CD8-positive, alpha-beta memory T cell (primary cell): ENCODE measurements around the gene CCDC177. TPM values are rescaled to one million over a fixed set of nuclear protein-coding genes. Genes with fewer than 3 reads are reported as not detected.
A peak's percentile ranks its signal among the peaks of the same experiment; 100 is the strongest.

Source experiments
- CTCF ChIA-PET: fragments of 350-600 bp; sonication (Branson Sonifier 250); formaldehyde crosslinking; loops from one replicate; lab custom pipeline; 2021; ENCODE audit warnings: antibody characterized with exemption; lab: Charles Lee
- POLR2A ChIA-PET: fragments of 350-600 bp; sonication (Branson Sonifier 250); formaldehyde crosslinking; loops from one replicate; lab custom pipeline; 2021; ENCODE audit warnings: antibody characterized with exemption; lab: Charles Lee
- DNase-seq, 5 donors: peaks; one replicate each; pipeline versions ENCODE4 v3.0.0 to v3.0.0-alpha.2; 2020 to 2022; ENCODE audit warnings: mixed read lengths in 1 of 5
- H3K27ac ChIP-seq: one replicate; pipeline ENCODE4 v1.7.0; 2013; ENCODE audit warnings: low read depth, mild to moderate bottlenecking, low read length, moderate library complexity
- H3K27me3 ChIP-seq: 2 replicates; pipeline ENCODE4 v1.7.0; 2013; ENCODE audit warnings: low read length, mild to moderate bottlenecking; ENCODE audit not compliant: insufficient read depth, poor library complexity, severe bottlenecking
- H3K36me3 ChIP-seq: 2 replicates; pipeline ENCODE4 v1.7.0; 2013; ENCODE audit warnings: mild to moderate bottlenecking, low read length, moderate library complexity; ENCODE audit not compliant: insufficient read depth
- H3K4me1 ChIP-seq: 2 replicates; pipeline ENCODE4 v1.7.0; 2013; ENCODE audit warnings: mild to moderate bottlenecking, low read length, moderate library complexity; ENCODE audit not compliant: insufficient read depth
- H3K4me3 ChIP-seq: 2 replicates; pipeline ENCODE4 v1.7.0; 2013; ENCODE audit warnings: mild to moderate bottlenecking, low read length
- H3K9me3 ChIP-seq: 2 replicates; pipeline ENCODE4 v1.7.0; 2013; ENCODE audit warnings: mild to moderate bottlenecking, low read length
- H3K27ac Mint-ChIP-seq, 8 donors: one replicate each; pipeline ENCODE4 v1.8.0; 2020 to 2021; ENCODE audit warnings: mixed read lengths in 8 of 8, mild to moderate bottlenecking in 6 of 8, inconsistent platforms in 3 of 8, moderate library complexity in 3 of 8
- H3K27me3 Mint-ChIP-seq, 2 donors: one replicate each; pipeline ENCODE4 v1.8.0; 2020 to 2021; ENCODE audit warnings: mixed read lengths in 2 of 2, mild to moderate bottlenecking in 1 of 2, moderate library complexity in 1 of 2
- H3K36me3 Mint-ChIP-seq, 3 donors: one replicate each; pipeline ENCODE4 v1.8.0; 2020 to 2021; ENCODE audit warnings: mixed read lengths in 3 of 3, inconsistent platforms in 1 of 3, mild to moderate bottlenecking in 1 of 3
- H3K4me1 Mint-ChIP-seq, 3 donors: one replicate each; pipeline ENCODE4 v1.8.0; 2020 to 2021; ENCODE audit warnings: mixed read lengths in 3 of 3, inconsistent platforms in 1 of 3, mild to moderate bottlenecking in 1 of 3
- H3K4me3 Mint-ChIP-seq, 7 donors: one replicate each; pipeline ENCODE4 v1.8.0; 2020 to 2021; ENCODE audit warnings: mixed read lengths in 7 of 7, mild to moderate bottlenecking in 6 of 7, moderate library complexity in 4 of 7, inconsistent platforms in 2 of 7
- H3K9me3 Mint-ChIP-seq, 5 donors: one replicate each; pipeline ENCODE4 v1.8.0; 2020 to 2022; ENCODE audit warnings: mixed read lengths in 5 of 5, mild to moderate bottlenecking in 3 of 5, moderate library complexity in 2 of 5, inconsistent platforms in 1 of 5
- polyA plus RNA-seq: library from polyadenylated mRNA; unstranded; fragments of 300-500 nt; fragmentation: Illumina TruSeq; gene quantifications from one replicate; pipeline ENCODE4 v1.2.3, GENCODE V29; 2021
- total RNA-seq, 2 experiments: library from RNA; stranded (reverse); gene quantifications; one replicate each; pipeline ENCODE4 v1.2.3, GENCODE V29; 2021

Gene CCDC177
- total and polyA plus RNA-seq, 3 experiments from 2014 or later, result not detected

GRCh38 chr14:69615496-69616407 lies 41.1 kb upstream of the CCDC177 start:
- H3K36me3 ChIP-seq, result no peaks in the 10 kb centered on the region
- H3K4me3 ChIP-seq, result peak overlapping the region; percentile 57

DNA sequence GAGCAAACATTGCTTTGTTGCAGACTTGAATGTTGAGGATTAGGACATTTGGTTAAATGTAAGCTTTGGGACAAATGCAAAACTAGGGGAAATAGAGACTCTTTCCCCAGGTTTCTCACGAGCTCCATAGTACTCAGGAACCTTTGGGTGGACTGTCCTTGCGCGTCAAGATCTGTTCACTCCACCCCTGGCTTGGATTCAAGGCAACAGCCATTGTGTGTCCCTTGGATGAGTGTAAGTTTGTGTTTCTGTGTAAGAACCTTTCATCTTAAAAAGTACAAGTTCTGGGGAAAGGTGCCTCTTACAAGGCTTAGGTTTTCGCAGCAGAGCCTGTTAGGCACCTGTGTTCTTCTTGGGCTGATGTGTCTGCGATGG lies 40.4 kb upstream of the CCDC177 start:
- Mint-ChIP-seq H3K9me3 (no peaks in the 10 kb centered on the region), H3K4me3 (peak overlapping the region; percentile 86 to 99 (median 91)), H3K4me1 (peaks cover 88 to 91% (median 90%) of the 10 kb centered on the region in 3 donors), H3K27ac (peak overlapping the region; percentile 95 to 100 (median 100)), H3K27me3 (peaks cover 0 to 3% of the 10 kb centered on the region in 2 donors), H3K36me3 (peaks cover 0 to 5% (median 4%) of the 10 kb centered on the region in 3 donors)
- Histone ChIP-seq H3K4me3 (peak overlapping the region; percentile 57), H3K4me1 (peaks cover 87% of the 10 kb centered on the region), H3K27ac (peak overlapping the region; percentile 68), H3K36me3 (no peaks in the 10 kb centered on the region), H3K27me3 (no peaks in the 10 kb centered on the region), H3K9me3 (no peaks in the 10 kb centered on the region)
- DNase-seq, result no peak
- ChIA-PET CTCF (interaction anchor here (1.5 kb wide), 1 partner anchor 9 kb away, joined by 6 read pairs; no protein-coding TSS in a partner anchor), POLR2A (interaction anchor here (1.3 to 2.1 kb wide), 2 partner anchors 10 to 152 kb away, joined by 7 to 8 read pairs; partner anchors contain the start of gene SRSF5)

More at GRCh38 chr14:69615496-69616407, 41.1 kb upstream of the CCDC177 start:
- peak; percentile 15 to 64 (median 60) for DNase-seq
- peak overlapping the region; percentile 68 for H3K27ac ChIP-seq
- Mint-ChIP-seq H3K27me3 (peaks cover 0 to 3% of the 10 kb centered on the region in 2 donors), H3K9me3 (no peaks in the 10 kb centered on the region), H3K4me1 (peaks cover 89 to 91% (median 90%) of the 10 kb centered on the region in 3 donors), H3K36me3 (peaks cover 0 to 6% (median 4%) of the 10 kb centered on the region in 3 donors), H3K27ac (peak overlapping the region; percentile 95 to 100 (median 100)), H3K4me3 (peak overlapping the region; percentile 86 to 99 (median 91))
- CTCF ChIA-PET, result interaction anchor here (1.3 to 1.6 kb wide), 4 partner anchors 8 to 111 kb away, joined by 3 to 6 read pairs (median 4); no protein-coding TSS in a partner anchor
- peaks cover 87% of the 10 kb centered on the region for H3K4me1 ChIP-seq
- no peaks in the 10 kb centered on the region for H3K9me3 ChIP-seq
- POLR2A ChIA-PET, result interaction anchor here (1.0 to 2.1 kb wide), 3 partner anchors 9 to 151 kb away, joined by 5 to 8 read pairs (median 7); partner anchors contain the start of gene SRSF5
- H3K27me3 ChIP-seq, result no peaks in the 10 kb centered on the region

DNA sequence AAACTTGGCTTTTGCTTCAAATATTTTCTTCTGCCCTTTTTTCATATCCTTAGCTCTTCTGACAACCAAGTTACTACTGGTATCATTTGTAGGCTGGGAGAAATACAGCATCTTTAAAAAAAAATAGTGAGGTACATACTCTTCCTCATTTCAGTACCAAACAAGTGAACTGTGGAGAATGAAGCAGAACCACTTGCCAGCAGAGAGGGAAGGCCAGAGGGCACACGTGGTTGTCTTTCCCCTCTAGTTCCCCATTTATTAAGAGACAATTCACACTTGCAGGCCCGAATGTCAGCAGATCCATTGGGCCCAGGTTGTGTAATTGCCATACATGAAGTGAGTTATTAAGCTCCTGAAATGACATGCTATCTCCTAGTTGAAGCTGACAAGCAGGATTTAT lies 39.9 kb upstream of the CCDC177 start:
- Histone ChIP-seq H3K4me1 (peaks cover 87% of the 10 kb centered on the region), H3K4me3 (peak overlapping the region; percentile 57), H3K36me3 (no peaks in the 10 kb centered on the region), H3K27ac (peak overlapping the region; percentile 68), H3K27me3 (no peaks in the 10 kb centered on the region), H3K9me3 (no peaks in the 10 kb centered on the region)
- Mint-ChIP-seq H3K27me3 (peaks cover 0 to 5% of the 10 kb centered on the region in 2 donors), H3K9me3 (no peaks in the 10 kb centered on the region), H3K27ac (peak overlapping the region; percentile 95 to 100 (median 100)), H3K36me3 (peaks cover 0 to 3% (median 3%) of the 10 kb centered on the region in 3 donors), H3K4me3 (peak overlapping the region; percentile 86 to 99 (median 91)), H3K4me1 (peaks cover 85 to 89% (median 88%) of the 10 kb centered on the region in 3 donors)
- ChIA-PET CTCF (interaction anchor here (1.5 kb wide), 1 partner anchor 9 kb away, joined by 6 read pairs; no protein-coding TSS in a partner anchor), POLR2A (interaction anchor here (1.3 to 2.1 kb wide), 2 partner anchors 11 to 153 kb away, joined by 7 to 8 read pairs; partner anchors contain the start of gene SRSF5)
- DNase-seq, result no peak

DNA sequence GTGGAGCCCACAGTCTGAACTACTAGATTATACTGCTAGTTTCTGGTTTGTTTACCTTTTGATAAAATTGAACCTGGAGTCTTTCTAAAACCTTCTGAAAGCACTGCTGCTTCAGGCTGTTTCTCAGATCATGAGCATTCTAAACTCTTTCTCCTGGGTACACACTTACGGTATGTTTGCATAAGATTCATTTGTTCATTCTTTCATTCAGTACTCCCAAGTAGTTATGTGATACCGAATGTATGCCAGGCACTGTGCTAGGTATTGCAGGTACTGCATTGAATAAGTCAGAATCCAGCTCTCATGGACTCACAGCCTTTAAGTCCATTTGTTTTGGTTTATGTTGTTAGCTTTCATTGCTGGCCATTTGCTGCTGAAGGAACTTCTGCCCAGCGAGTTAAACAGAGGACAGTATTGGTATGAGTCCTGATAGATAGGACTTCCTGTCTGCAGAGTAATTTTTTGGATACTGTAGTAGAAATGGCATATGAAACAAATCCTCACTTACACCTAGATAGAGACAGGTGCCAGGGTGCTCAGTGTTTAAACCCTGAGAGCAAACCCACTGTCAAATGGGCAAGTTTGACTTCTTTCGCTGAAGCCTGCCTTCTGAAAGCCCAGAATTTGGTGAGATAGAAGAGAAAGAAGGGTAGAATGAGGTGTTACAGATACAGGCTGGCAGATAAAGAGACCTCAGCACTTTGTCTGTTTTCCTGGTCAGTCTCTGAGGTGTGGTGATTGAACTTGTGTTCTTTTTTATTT lies 38.8 kb upstream of the CCDC177 start:
- H3K27ac Mint-ChIP-seq, result peak overlapping the region; percentile 95 to 100 (median 100)
- no peaks in the 10 kb centered on the region for H3K9me3 Mint-ChIP-seq
- H3K27me3 ChIP-seq, result no peaks in the 10 kb centered on the region
- H3K27ac ChIP-seq, result peak overlapping the region; percentile 66
- H3K4me3 Mint-ChIP-seq, result peak overlapping the region; percentile 86 to 99 (median 91)
- POLR2A ChIA-PET, result interaction anchor here (3.2 kb wide), 1 partner anchor 154 kb away, joined by 30 read pairs; the partner anchor contains the start of gene SRSF5
- no peak for DNase-seq
- H3K4me1 Mint-ChIP-seq, result peaks cover 76 to 78% (median 77%) of the 10 kb centered on the region in 3 donors
- H3K36me3 ChIP-seq, result no peaks in the 10 kb centered on the region
- H3K4me3 ChIP-seq, result peak overlapping the region; percentile 78
- H3K4me1 ChIP-seq, result peaks cover 80% of the 10 kb centered on the region
- no peaks in the 10 kb centered on the region for H3K9me3 ChIP-seq
- CTCF ChIA-PET, result interaction anchor here (1.8 kb wide), 1 partner anchor 114 kb away, joined by 6 read pairs; no protein-coding TSS in a partner anchor
- peaks cover 0 to 3% (median 3%) of the 10 kb centered on the region in 3 donors for H3K36me3 Mint-ChIP-seq
- H3K27me3 Mint-ChIP-seq, result peaks cover 0 to 5% of the 10 kb centered on the region in 2 donors

DNA sequence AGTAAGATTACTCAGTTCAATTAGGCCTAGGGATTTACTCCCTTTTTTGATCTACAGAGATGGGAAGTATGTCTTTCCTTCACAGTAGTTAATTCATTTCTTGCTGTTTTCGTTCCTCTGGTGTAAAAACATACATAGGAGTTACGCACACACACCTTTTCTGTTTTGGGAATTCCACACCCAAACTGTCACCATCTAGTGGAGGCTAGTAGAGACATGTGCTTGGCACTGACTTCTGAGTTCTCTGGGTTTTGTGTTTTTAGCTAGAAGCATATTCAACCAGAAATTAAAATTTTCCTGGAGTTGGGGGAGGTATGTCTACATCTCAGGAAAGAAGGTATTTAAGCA lies 38.1 kb upstream of the CCDC177 start:
- no peaks in the 10 kb centered on the region for H3K36me3 ChIP-seq

GRCh38 chr14:69612014-69612782 lies 37.5 kb upstream of the CCDC177 start:
- Mint-ChIP-seq H3K36me3 (peaks cover 0 to 3% (median 1%) of the 10 kb centered on the region in 3 donors), H3K9me3 (no peaks in the 10 kb centered on the region), H3K27me3 (peaks cover 0 to 5% of the 10 kb centered on the region in 2 donors), H3K4me1 (peaks cover 63 to 65% (median 64%) of the 10 kb centered on the region in 3 donors), H3K4me3 (peak overlapping the region; percentile 86 to 99 (median 91)), H3K27ac (peak overlapping the region; percentile 95 to 100 (median 100))
- no peaks in the 10 kb centered on the region for H3K36me3 ChIP-seq
- CTCF ChIA-PET, result interaction anchor here (0.6 to 1.8 kb wide), 6 partner anchors 10 to 115 kb away, joined by 3 to 6 read pairs (median 4); no protein-coding TSS in a partner anchor
- POLR2A ChIA-PET, result interaction anchor here (0.7 to 3.2 kb wide), 6 partner anchors 13 to 155 kb away, joined by 3 to 30 read pairs (median 4); partner anchors contain the start of gene SRSF5
- peak overlapping the region; percentile 78 for H3K4me3 ChIP-seq
- peak overlapping the region; percentile 66 for H3K27ac ChIP-seq
- H3K27me3 ChIP-seq, result no peaks in the 10 kb centered on the region
- H3K4me1 ChIP-seq, result peaks cover 68% of the 10 kb centered on the region
- H3K9me3 ChIP-seq, result no peaks in the 10 kb centered on the region
- peak; percentile 35 to 62 (median 49) for DNase-seq

More for the DNA sequence above, 38.1 kb upstream of the CCDC177 start:
- peaks cover 0 to 3% (median 3%) of the 10 kb centered on the region in 3 donors for H3K36me3 Mint-ChIP-seq
- no peaks in the 10 kb centered on the region for H3K9me3 Mint-ChIP-seq
- no peaks in the 10 kb centered on the region for H3K9me3 ChIP-seq
- ChIA-PET CTCF (interaction anchor here (0.6 to 1.8 kb wide), 5 partner anchors 9 to 115 kb away, joined by 3 to 6 read pairs (median 3); no protein-coding TSS in a partner anchor), POLR2A (interaction anchor here (0.7 to 3.2 kb wide), 4 partner anchors 12 to 154 kb away, joined by 3 to 30 read pairs (median 4); partner anchors contain the start of gene SRSF5)
- peak overlapping the region; percentile 86 to 99 (median 91) for H3K4me3 Mint-ChIP-seq
- H3K27me3 Mint-ChIP-seq, result peaks cover 0 to 5% of the 10 kb centered on the region in 2 donors
- H3K4me1 Mint-ChIP-seq, result peaks cover 68 to 70% (median 70%) of the 10 kb centered on the region in 3 donors
- peak overlapping the region; percentile 78 for H3K4me3 ChIP-seq
- H3K27me3 ChIP-seq, result no peaks in the 10 kb centered on the region
- peak overlapping the region; percentile 66 for H3K27ac ChIP-seq
- peak in 1 of 5 donors; percentile 16 for DNase-seq
- peaks cover 73% of the 10 kb centered on the region for H3K4me1 ChIP-seq
- H3K27ac Mint-ChIP-seq, result peak overlapping the region; percentile 95 to 100 (median 100)
